ENCODE measurements around the gene FAM3A.

The FAM3A gene

DNA sequence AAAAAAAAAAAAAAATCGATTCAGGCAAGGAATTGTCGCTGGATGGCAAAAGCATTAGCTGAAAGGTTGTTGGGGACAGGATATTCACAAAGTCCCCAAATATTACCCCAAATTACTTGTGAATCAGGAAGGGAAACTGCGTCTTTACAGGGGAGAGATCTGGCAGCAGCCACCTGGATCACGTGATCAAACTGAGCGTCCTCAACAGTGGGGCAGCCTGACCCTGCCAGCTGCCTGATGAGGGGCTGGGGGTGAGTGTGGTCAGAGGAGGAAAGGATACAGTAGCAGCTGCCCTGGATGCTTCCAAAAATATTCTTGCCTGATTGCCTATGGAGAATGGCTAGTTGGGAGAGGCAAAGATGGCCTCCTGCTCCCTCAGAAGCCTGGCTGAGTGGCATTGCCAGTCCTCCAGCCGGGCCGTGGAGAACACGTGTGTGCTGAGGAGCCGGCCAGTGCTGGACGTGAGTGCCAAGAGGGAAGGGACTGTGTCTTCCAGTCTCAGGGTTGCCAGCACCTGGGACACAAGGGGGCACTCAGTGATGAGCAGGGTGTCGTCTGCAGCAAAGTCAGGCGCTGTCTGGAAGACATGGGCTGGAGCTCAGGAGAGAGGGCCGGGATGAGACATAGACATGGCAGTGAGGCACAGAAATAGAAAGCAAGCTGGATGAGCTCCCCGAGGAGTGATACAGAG, 34.0 kb downstream of the FAM3A start:
- no peak for DNase-seq (ENCODE audit: low read depth in 2 of 2, low spot score in 1 of 2)

DNA sequence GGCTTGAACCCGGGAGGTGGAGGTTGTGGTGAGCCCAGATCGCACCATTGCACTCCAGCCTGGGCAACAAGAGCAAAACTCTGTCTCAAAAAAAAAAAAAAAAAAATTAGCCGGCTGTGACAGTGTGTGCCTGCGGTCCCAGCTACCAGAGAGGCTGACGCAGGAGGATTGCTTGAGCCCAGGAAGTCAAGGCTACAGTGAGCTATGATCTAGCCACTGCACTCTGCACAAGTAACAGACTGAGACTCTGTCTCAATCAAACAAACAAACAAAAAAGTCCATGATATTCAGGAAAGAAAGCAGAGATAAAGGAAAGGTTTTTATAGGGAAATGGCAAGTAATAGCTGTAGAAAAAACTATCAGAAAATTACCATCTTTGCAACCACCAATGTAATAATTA, 34.8 kb downstream of the FAM3A start:
- no peak for DNase-seq (ENCODE audit: low read depth in 2 of 2, low spot score in 1 of 2)

DNA sequence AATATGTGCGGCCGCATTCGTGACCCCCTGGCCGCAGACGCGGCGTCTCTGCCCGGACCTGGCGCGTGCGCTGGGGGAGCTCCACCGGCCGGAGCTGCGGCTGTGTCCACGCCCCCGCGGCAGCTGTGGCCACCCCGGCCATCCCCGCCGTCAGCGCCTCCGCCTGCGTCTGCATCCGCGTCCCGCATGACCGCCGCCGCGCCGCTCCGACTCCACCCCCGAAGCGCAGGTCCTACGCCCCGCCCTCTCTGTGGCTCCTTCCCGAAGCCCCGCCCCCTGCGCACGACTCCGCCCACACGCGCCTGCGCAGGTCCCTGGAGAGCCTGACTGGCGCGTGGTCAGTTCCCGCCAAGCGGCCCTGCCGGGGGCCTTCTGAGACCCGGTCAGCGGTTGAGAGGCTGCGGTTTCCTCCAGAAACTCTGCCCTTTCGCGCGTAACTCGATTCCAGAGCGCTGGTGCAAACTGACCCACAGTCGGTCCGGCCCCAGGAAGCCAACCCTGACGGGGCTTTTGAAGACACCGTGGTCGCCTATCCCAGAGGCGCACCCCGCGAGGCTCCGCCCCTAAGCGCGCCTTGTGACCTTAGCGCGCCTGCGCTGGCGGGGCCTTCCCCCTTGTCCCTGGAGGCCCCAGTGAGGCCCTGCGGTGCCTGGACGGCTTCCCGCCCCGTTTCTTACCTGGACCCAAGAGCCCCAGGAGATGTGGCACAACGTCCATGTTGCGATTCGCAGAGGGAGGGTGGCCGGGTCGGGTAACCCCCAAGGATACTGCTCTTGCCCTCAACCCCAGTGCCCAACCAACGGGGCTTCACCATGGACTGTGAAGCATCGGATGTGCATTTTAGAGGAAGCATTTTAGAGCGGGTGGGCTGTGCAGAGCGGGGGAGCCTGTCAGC, 37.1 kb downstream of the FAM3A start, which contains the start of gene LAGE3:
LAGE3 (minus strand) TSS at position 554 of the 895 bp plus-strand sequence; CDS start at position 188, 366 bp downstream.
- peak; percentile 86 to 88 for DNase-seq (ENCODE audit: low read depth in 2 of 2, low spot score in 1 of 2)

DNA sequence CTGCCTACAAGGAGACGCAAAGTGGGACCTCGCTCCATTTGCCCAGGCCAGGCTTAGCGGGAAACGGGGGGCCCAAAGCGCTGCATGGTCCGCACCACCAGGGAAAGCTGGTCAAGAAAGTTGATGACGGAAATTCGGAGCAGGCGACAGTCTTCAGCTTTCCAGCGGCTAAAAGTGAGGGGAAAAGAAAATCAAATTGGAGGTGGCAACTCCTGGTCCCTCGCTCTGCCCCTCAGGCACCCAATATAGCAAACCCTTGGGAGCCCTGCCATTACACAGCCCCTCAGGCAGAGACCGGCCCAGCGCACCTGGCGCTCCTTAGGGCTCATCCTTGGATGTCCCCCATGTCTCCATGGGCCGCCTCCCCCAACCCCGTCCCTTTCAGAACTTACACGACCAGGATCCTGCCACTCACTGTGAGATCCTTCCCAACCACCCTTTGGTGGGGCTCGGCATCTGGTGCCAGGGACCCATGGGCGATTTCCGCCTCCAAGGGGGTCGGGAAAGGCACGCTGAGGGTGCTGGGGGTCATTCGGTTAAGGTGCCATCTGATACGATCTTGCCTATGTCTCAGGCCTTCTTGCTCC, 38.0 kb downstream of the FAM3A start:
- no peak for DNase-seq (ENCODE audit: low read depth in 2 of 2, low spot score in 1 of 2)

DNA sequence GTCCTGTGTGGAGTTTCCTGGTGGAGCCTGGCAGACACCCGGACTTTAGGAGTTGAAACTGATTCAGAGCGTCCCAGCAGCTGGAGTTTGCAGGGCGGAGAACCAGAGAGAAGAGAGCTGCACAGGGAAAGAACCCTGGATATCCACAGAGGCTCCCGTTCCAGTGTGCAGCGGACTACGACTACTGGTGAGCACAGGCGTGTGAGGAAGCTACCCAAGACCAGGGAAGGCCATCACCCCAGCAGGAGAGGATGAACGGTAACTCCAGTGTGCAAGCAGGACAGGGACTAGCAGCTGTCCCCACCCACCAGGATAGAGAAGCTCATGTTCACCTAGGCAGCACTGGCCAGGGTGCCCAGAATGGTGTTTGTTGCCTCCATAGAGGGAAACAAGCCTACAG, 39.2 kb downstream of the FAM3A start:
- no peak for DNase-seq (ENCODE audit: low read depth in 2 of 2, low spot score in 1 of 2)

DNA sequence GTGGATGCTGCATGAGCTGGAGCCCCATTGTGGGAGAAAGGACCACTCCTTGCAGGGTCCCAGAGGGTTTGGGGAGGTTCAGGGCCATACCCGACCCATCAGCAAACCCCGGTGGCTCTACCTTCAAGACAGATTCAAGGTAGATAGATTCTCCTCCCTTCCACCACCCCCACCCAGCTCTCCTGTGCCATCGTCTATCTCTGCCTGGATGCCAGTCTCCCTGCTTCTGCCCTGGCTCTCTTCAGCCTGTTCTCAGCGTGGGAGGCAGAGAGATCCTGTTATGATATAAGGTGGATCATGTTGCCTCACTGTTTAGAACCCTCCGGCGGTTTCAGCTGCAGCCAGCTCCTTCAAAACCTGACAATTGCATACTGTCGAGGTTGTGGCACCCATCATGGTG, 42.3 kb downstream of the FAM3A start:
- no peak for DNase-seq (ENCODE audit: low read depth in 2 of 2, low spot score in 1 of 2)

DNA sequence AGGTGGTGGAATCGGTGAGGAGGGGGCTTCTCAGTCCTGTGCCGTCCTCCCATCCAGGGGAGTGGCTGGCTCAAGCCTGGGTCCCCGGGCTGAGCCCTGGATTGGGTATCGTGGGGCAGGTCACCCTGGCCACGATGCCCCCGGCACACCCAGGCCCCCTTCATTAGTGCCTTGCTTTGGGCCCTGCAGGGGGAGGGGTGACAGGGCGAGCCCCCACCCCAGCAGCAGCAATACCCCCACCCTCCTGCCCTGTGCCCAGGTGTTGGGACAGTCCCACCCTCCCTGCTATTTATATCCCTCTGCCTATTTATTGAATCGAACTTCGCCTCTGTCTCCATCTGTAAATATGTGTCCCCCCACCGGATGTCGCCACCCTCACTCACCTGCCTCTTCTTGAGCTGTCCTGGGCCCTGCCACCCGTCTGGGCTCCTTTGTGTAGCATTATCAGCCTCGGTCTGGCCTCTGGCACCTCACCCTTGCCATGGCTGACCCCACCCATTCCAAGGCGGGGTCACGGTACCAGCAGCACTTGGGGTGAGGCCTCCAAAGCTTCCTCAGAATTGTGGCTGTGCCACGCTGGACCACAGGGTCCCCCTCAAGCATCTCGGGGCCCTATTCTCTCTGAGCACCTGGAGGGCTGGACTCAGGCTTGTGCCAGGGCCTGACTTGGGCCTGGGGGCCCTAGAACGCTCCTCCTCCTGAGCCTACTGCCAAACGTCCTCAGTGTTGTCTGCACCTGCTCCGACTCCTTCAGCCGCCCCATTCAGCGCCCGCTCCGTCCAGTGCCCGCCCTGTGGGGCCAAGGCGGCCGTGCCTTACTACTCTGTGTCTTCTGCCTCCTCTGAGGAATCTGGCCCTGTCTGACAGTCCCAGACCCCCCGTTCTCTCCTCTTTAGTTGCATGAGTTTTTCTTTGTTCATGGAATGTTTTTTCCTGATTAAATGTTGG, 43.1 kb downstream of the FAM3A start:
- DNase-seq (ENCODE audit: low read depth in 2 of 2, low spot score in 1 of 2): no peak

DNA sequence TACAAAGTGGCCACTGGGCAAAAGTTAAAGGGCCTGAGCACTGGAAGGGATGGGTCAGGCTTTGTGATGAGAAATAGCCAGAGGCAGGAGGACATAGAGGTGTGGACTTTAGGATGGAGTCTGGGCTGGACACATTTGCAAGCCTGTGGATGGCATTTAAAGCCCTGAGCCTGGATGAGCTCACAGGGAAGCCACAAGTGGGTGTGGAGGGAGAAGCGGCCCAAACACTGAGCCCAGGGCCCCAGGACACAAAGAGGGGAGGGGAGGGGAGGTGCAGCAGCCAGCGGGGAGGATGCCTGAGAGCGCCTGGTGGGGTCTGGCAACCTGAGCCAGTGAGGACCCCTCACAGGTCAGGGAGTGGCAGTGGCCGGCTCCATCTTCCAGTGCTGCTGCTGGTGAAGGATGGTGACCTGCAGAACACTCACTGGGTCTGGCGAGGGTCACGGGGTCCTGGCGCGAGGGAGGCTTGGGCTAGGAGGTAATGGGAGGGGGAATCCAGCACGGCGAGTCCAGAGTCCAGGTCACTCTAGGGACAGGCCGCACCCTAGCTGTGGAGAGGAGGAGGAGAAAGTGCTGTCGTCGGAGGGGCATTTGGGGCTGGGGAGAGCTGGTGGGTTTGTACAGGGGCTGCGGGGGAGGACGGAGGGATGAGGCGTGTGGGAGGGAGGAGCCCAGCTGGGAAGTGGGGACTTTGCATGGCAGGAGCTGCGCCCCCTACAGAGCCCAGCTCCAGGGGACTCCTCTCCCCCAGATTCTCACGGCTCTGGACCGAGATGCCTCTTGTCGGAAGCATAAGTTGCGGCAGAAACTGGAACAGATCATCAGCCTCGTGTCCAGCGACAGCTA, 44.0 kb downstream of the FAM3A start:
- no peak for DNase-seq (ENCODE audit: low read depth in 2 of 2, low spot score in 1 of 2)

DNA sequence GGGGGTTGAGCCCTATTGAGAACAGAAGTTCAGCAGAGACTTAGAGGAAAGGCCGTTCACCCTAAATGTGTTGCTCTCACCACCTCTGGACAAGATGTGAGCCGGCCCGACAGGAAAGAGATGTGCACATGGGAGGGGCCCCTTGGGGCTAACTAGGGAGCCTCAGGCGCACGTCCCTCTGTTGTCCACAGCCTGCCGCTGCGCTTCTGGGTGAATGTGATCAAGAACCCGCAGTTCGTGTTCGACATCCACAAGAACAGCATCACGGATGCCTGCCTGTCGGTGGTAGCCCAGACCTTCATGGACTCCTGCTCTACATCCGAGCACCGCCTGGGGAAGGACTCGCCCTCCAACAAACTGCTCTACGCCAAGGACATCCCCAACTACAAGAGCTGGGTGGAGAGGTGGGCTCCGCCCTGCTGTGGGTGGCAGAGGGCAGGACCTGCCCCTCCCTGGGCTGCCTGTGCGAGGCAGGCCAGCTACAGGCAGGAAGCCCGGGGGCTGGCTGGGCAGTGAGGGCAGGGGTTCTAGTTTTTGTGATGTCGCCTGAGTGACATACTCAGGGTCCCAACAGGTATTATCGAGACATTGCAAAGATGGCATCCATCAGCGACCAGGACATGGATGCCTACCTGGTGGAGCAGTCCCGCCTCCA, 45.0 kb downstream of the FAM3A start:
- DNase-seq (ENCODE audit: low read depth in 2 of 2, low spot score in 1 of 2): no peak

DNA sequence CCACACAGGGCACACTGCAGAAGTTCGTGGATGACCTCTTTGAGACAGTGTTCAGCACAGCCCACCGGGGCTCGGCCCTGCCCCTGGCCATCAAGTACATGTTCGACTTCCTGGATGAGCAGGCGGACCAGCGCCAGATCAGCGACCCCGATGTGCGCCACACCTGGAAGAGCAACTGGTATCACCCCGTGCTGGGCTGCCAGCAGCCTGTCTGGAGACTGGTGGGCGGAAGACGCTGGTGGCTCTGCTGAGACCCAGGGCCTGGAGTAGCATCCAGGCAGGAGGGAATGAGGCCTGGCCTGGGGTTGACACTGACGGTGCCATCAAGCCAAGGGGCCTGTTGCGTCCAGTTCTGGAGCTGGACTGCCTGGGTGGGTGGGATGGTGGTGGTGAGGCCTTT, 45.6 kb downstream of the FAM3A start:
- DNase-seq (ENCODE audit: low read depth in 2 of 2, low spot score in 1 of 2): no peak

DNA sequence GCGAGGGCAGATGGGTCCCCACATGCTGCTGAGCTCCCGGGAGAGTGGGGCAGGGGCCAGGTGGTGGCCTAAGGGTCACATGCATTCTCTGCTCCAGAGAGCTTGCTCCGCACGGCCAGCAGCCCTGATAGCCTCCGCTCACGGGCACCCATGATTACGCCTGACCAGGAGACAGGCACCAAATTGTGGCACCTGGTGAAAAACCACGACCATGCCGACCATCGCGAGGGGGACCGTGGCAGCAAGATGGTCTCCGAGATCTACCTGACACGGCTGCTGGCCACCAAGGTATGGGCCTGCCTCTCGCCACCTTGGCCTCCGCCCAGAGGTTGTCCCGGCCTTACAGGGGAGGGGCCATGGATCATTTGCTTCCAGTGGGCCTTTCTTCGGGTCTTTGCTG, 46.2 kb downstream of the FAM3A start:
- DNase-seq (ENCODE audit: low read depth in 2 of 2, low spot score in 1 of 2): no peak

DNA sequence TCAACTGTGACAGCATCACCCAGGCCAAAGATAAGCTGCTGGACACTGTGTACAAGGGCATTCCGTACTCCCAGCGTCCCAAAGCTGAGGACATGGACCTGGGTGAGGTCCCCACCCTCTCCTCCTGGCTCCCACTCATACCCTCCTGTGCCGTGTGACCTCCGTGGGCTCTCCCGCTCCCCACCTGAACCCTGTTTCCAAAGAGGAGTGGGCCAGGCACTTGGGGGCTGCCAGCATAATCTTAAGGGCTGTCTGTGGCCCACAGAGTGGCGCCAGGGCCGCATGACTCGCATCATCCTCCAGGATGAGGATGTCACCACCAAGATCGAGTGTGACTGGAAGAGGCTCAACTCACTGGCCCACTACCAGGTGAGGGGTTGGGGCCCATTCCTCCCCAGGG, 46.9 kb downstream of the FAM3A start:
- no peak for DNase-seq (ENCODE audit: low read depth in 2 of 2, low spot score in 1 of 2)

DNA sequence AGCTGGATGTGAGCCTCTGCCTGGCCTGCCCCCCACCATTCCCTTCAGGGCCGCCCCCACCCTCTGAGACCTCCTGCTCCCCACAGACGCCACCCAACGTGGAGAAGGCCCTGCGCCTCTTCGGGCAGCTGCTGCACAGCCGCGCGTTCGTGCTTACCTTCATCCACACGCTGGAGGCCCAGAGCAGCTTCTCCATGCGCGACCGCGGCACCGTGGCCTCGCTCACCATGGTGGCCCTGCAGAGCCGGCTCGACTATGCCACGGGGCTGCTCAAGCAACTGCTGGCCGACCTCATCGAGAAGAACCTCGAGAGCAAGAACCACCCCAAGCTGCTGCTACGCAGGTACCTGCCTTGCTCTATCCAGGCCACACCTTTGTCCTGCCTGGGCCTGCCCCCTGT, 47.8 kb downstream of the FAM3A start:
- DNase-seq (ENCODE audit: low read depth in 2 of 2, low spot score in 1 of 2): no peak

DNA sequence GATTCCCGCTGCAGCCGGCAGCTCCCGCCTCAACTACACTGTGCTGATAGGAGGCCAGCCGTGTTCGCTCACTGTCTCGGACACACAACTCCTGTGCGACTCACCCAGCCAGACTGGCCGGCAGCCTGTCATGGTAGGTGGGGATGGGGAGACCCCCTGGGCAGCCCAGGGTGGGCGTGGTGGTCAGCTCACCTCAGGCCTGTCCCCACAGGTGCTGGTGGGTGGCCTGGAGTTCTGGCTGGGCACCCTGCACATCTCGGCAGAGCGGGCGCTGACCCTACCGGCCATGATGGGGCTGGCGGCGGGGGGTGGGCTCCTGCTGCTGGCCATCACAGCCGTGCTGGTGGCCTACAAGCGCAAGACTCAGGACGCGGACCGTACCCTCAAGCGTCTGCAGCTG, 48.5 kb downstream of the FAM3A start:
- no peak for DNase-seq (ENCODE audit: low read depth in 2 of 2, low spot score in 1 of 2)

DNA sequence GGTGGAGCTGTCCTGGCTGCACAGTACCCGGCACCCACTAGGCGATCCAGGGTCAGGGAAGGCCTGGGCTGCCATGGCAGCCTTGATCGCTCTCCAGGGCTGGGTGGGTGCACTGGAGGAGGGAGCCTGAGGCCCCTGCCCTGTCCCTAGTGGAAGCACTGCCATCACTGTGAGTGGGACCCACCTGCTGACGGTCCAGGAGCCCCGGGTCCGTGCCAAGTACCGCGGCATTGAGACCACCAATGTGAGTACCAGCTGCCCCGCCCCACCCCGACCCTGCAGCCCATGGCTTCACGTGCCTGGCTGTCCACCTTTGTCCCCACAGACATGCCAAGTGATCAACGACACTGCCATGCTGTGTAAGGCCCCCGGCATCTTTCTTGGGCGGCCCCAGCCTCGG, 49.1 kb downstream of the FAM3A start:
- DNase-seq (ENCODE audit: low read depth in 2 of 2, low spot score in 1 of 2): no peak

DNA sequence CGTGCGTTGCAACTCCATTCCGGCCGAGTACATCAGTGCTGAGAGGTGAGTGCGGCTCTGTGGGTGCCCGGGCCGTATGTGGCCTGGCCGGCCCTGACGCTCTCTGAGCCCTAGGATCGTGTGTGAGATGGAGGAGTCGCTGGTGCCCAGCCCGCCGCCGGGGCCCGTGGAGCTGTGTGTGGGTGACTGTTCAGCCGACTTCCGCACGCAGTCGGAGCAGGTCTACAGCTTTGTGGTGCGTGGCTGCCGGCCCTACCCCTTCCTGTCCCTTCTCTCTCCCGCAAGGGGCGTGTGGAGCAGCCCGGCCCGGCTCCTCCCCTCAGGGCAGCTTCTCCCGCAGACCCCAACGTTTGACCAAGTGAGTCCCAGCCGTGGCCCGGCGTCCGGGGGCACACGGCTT, 50.0 kb downstream of the FAM3A start:
- no peak for DNase-seq (ENCODE audit: low read depth in 2 of 2, low spot score in 1 of 2)

DNA sequence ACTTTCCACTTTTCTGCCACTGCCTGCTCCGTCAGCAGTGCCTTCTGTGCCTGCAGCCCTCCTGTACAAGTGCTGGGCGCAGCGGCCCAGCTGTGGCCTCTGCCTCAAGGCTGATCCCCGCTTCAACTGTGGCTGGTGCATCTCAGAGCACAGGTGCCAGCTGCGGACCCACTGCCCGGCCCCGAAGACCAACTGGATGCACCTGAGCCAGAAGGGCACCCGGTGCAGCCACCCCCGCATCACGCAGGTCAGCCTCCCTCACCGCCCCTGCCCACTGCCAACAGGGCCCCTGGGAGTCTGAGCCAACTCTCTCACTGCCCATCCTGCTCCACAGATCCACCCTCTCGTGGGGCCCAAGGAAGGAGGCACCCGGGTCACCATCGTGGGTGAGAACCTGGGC, 50.4 kb downstream of the FAM3A start:
- DNase-seq (ENCODE audit: low read depth in 2 of 2, low spot score in 1 of 2): no peak

DNA sequence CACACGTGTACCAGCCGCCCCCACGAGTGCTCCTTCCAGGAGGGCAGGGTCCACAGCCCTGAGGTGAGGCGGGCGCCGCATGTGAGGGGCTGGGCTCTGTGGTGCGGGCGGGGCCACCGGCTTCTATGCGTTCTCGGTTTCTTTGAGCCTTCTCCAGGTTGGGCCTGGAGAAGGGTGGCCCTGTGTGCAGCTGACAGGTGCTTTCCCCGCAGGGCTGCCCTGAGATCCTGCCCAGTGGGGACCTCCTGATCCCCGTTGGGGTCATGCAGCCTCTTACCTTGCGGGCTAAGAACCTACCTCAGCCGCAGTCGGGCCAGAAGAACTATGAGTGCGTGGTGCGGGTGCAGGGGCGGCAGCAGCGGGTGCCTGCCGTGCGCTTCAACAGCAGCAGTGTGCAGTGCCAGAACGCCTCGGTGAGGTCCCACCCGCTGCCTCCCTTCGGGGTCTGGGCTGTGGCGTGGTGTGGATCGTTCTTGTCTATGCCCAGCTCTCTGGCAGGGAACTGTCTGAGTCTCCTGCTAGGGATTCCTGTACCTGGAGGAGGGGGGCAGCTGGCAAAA, 51.1 kb downstream of the FAM3A start:
- no peak for DNase-seq (ENCODE audit: low read depth in 2 of 2, low spot score in 1 of 2)

DNA sequence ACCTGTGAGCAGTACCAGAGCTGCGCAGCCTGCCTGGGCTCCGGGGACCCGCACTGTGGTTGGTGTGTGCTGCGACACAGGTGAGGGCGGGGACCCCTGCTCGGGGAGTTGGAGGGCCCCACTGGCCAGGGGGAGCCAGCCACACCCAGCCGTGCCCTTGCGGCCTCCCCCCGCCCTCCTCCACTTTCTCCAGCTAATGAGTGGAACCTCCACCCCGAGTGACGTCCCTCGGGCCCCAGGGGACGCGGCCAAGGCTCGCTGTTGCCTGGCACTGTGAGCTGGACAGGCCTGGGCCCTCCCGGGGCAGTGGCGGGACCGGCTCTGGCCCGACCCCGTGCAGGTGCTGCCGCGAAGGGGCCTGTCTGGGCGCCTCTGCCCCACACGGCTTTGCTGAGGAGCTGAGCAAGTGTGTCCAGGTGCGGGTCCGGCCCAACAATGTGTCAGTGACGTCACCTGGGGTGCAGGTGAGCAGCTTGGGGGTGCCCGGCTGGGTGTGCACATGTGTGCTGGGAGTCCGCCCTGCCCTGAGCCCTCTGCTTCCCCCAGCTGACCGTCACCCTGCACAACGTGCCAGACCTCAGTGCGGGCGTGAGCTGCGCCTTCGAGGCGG, 52.3 kb downstream of the FAM3A start:
- DNase-seq (ENCODE audit: low read depth in 2 of 2, low spot score in 1 of 2): no peak
